ENCODE results near the gene ATG2A. TPM values are rescaled to one million over a fixed set of nuclear protein-coding genes. Genes with fewer than 3 reads are reported as not detected.
"Not testable (repeated sequence)": the region's sequence is repeated elsewhere in the genome, so short reads cannot be mapped to it uniquely, and the experiment has no call there.

Gene ATG2A
- total RNA-seq, 1 donor from 2014 or later: 4.4 TPM

DNA sequence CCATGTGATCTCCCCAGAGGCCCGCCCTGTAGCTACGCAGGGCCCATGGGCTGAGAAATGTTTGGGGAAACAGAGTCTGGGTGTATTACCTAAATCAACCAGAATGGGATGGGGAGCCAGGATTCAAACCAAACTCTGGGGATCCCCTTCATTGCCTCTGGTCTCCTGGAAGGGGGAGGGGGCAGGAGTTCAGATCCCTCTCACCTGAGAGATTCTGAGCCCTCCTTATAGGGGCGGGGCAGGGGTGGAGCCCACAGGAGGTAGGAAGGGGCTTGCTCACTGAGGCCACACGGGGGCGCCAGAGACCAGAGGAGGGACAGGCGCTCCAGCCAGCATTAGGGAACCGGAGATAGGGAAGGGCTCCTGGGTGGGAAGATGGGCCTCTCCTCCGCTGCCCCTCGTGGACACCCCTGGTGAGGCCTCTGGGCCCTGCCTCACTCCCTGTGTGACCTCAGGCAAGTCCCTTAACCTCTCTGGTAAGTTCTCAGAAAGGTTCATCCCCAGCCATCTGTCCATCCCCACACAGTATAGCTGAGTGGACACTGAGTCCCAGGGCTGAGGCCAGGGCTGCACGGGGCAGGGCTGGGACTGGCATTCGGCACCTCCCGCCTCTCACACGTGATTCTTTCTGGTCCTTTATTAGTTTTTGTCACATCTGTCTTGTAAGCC is 69.9 kb downstream of the ATG2A start:
- DNase-seq (ENCODE audit: low spot score): peak; percentile 97
- H2AFZ ChIP-seq (replicated peaks): no peak overlapping the region
- Mint-ChIP-seq H3K9me3 (no peaks in the 10 kb centered on the region), H3K27ac (no peak overlapping the region), H3K4me1 (peaks cover 26% of the 10 kb centered on the region), H3K27me3 (ENCODE audit: insufficient read depth, low read depth) (peaks cover 19% of the 10 kb centered on the region), H3K36me3 (no peaks in the 10 kb centered on the region), H3K4me3 (no peak overlapping the region)
- TF ChIP-seq CTCF (IDR thresholded peaks at IDR 0.05): peak; percentile 98
- TF ChIP-seq EZH2 (IDR thresholded peaks at IDR 0.05): no peak
- H3K79me2 ChIP-seq (ENCODE audit: low read depth): no peaks in the 10 kb centered on the region
- no peaks in the 10 kb centered on the region for H3K9me3 ChIP-seq (ENCODE audit: low read depth)
- H3K36me3 ChIP-seq: no peaks in the 10 kb centered on the region
- no peak overlapping the region for H3K27ac ChIP-seq
- no peak overlapping the region for H3K4me3 ChIP-seq
- no peaks in the 10 kb centered on the region for H4K20me1 ChIP-seq (ENCODE audit: low read depth)
- H3K9ac ChIP-seq: no peak overlapping the region
- H3F3A ChIP-seq (ENCODE audit: low read depth): peaks cover 40% of the 10 kb centered on the region
- peaks cover 14% of the 10 kb centered on the region for H3K27me3 ChIP-seq
- peaks cover 19% of the 10 kb centered on the region for H3K4me1 ChIP-seq
- H3K4me2 ChIP-seq: no peak overlapping the region

DNA sequence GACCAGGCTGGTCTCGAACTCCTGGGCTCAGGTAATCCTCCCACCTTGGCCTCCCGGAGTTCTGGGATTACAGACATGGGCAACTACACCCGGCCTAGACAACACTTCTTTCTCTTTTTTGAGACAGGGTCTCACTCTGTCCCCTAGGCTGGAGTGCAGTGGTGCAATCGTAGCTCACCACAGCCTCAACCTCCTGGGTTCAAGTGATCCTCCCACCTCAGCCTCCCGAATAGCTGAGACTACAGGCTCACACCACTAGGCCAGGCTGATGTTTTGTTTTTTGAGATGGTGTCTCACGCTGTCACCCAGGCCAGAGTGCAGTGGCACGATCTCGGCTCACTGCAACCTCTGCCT is 71.3 kb downstream of the ATG2A start:
- peaks cover 24% of the 10 kb centered on the region for H3K4me1 ChIP-seq
- not testable (repeated sequence) for H3K36me3 ChIP-seq; H3K9me3 ChIP-seq (ENCODE audit: low read depth); H2AFZ ChIP-seq (replicated peaks); H3K4me3 Mint-ChIP-seq; H3K9ac ChIP-seq; H3K27ac Mint-ChIP-seq; DNase-seq (ENCODE audit: low spot score); H3K36me3 Mint-ChIP-seq; H4K20me1 ChIP-seq (ENCODE audit: low read depth); H3K4me3 ChIP-seq; H3K27ac ChIP-seq; H3K4me2 ChIP-seq; H3K79me2 ChIP-seq (ENCODE audit: low read depth); H3K9me3 Mint-ChIP-seq
- peaks cover 14% of the 10 kb centered on the region for H3K27me3 ChIP-seq
- peaks cover 40% of the 10 kb centered on the region for H3F3A ChIP-seq (ENCODE audit: low read depth)
- Mint-ChIP-seq H3K27me3 (ENCODE audit: insufficient read depth, low read depth) (peaks cover 19% of the 10 kb centered on the region), H3K4me1 (peaks cover 21% of the 10 kb centered on the region)

GRCh38 chr11:64845129-64845775 is 71.8 kb downstream of the ATG2A start:
- H3K36me3 ChIP-seq: no peaks in the 10 kb centered on the region
- H3K27me3 ChIP-seq: peaks cover 14% of the 10 kb centered on the region
- Mint-ChIP-seq H3K27ac (peak overlapping the region; percentile 42), H3K4me3 (peak overlapping the region; percentile 74), H3K9me3 (no peaks in the 10 kb centered on the region), H3K4me1 (peaks cover 21% of the 10 kb centered on the region), H3K36me3 (no peaks in the 10 kb centered on the region), H3K27me3 (ENCODE audit: insufficient read depth, low read depth) (peaks cover 19% of the 10 kb centered on the region)
- peaks cover 40% of the 10 kb centered on the region for H3F3A ChIP-seq (ENCODE audit: low read depth)
- peak overlapping the region; percentile 84 for H3K4me2 ChIP-seq
- TF ChIP-seq CTCF (IDR thresholded peaks at IDR 0.05) (no peak), EZH2phosphoT487 (IDR thresholded peaks at IDR 0.05) (no peak), EZH2 (IDR thresholded peaks at IDR 0.05) (no peak)
- no peaks in the 10 kb centered on the region for H3K9me3 ChIP-seq (ENCODE audit: low read depth)
- no peak overlapping the region for H3K9ac ChIP-seq
- peaks cover 24% of the 10 kb centered on the region for H3K4me1 ChIP-seq
- H3K27ac ChIP-seq: no peak overlapping the region
- H2AFZ ChIP-seq (replicated peaks): peak overlapping the region; percentile 91
- peak overlapping the region; percentile 67 for H3K4me3 ChIP-seq
- H3K79me2 ChIP-seq (ENCODE audit: low read depth): no peaks in the 10 kb centered on the region
- no peaks in the 10 kb centered on the region for H4K20me1 ChIP-seq (ENCODE audit: low read depth)
- no peak for DNase-seq (ENCODE audit: low spot score)

MicroRNAs encoded within 50 kb of the gene (microRNA counts, 767-probe panel; counts per million panel counts)
- 460 counts per million, percentile 90 among the panel's probes with 10 or more counts for microRNA hsa-miR-192-5p

Small RNA genes within 50 kb of the gene (microRNA-seq; reads per million reads assigned to microRNA genes)
- gene MIR6749 (not detected), gene MIR6750 (0.91 reads per million)

Small RNA genes within 50 kb of the gene (small RNA-seq; reads per million reads assigned to genes)
- not detected for gene MIR6749
- not detected for gene MIR6750

Other genes with a start within 250 kb of the ATG2A start
- 2.2 and 9.2 TPM in 2 replicates for gene NRXN2, start 194.0 kb downstream of the ATG2A start, total RNA-seq (ENCODE audit: low replicate concordance)
- gene RASGRP2, start 173.1 kb downstream of the ATG2A start, total RNA-seq (ENCODE audit: low replicate concordance): 0.06 and 1.8 TPM in 2 replicates
- 1.4 and 2.2 TPM in 2 replicates for gene PYGM, start 157.2 kb downstream of the ATG2A start, total RNA-seq (ENCODE audit: low replicate concordance)
- 140 and 193 TPM in 2 replicates for gene SF1, start 138.7 kb downstream of the ATG2A start, total RNA-seq (ENCODE audit: low replicate concordance)
- 15.8 and 27.7 TPM in 2 replicates for gene MAP4K2, start 114.0 kb downstream of the ATG2A start, total RNA-seq (ENCODE audit: low replicate concordance)
- gene MEN1, start 106.7 kb downstream of the ATG2A start, total RNA-seq (ENCODE audit: low replicate concordance): 11.4 and 34.9 TPM in 2 replicates
- 0.62 and 2.1 TPM in 2 replicates for gene CDC42BPG, start 72.6 kb downstream of the ATG2A start, total RNA-seq (ENCODE audit: low replicate concordance)
- gene EHD1, start 38.6 kb downstream of the ATG2A start, total RNA-seq (ENCODE audit: low replicate concordance): 19.8 and 39.7 TPM in 2 replicates
- 5.7 and 11.3 TPM in 2 replicates for gene PPP2R5B, start 7.5 kb upstream of the ATG2A start, total RNA-seq (ENCODE audit: low replicate concordance)
- 1.5 TPM in 1 of 2 replicates, not detected in the other for gene GPHA2, start 18.7 kb upstream of the ATG2A start, total RNA-seq (ENCODE audit: low replicate concordance)
- gene MAJIN, start 54.9 kb upstream of the ATG2A start, total RNA-seq (ENCODE audit: low replicate concordance): 0.06 TPM in 1 of 2 replicates, not detected in the other
- 0.28 TPM in 1 of 2 replicates, not detected in the other for gene BATF2, start 79.8 kb upstream of the ATG2A start, total RNA-seq (ENCODE audit: low replicate concordance)
- gene ARL2, start 97.0 kb upstream of the ATG2A start, total RNA-seq (ENCODE audit: low replicate concordance): 171 and 287 TPM in 2 replicates
- 10.7 and 16.8 TPM in 2 replicates for gene SNX15, start 110.2 kb upstream of the ATG2A start, total RNA-seq (ENCODE audit: low replicate concordance)
- gene SAC3D1, start 124.0 kb upstream of the ATG2A start, total RNA-seq (ENCODE audit: low replicate concordance): 3.0 and 13.2 TPM in 2 replicates
- 0.80 and 3.0 TPM in 2 replicates for gene NAALADL1, start 141.3 kb upstream of the ATG2A start, total RNA-seq (ENCODE audit: low replicate concordance)
- gene CDCA5, start 166.8 kb upstream of the ATG2A start, total RNA-seq (ENCODE audit: low replicate concordance): 46.7 and 57.3 TPM in 2 replicates
- gene ZFPL1, start 167.0 kb upstream of the ATG2A start, total RNA-seq (ENCODE audit: low replicate concordance): 12.6 and 36.1 TPM in 2 replicates
- gene VPS51, start 179.0 kb upstream of the ATG2A start, total RNA-seq (ENCODE audit: low replicate concordance): 80.4 and 252 TPM in 2 replicates
- 36.1 and 109 TPM in 2 replicates for gene TM7SF2, start 194.7 kb upstream of the ATG2A start, total RNA-seq (ENCODE audit: low replicate concordance)
- 1.5 and 8.1 TPM in 2 replicates for gene ZNHIT2, start 200.5 kb upstream of the ATG2A start, total RNA-seq (ENCODE audit: low replicate concordance)
- gene FAU, start 204.9 kb upstream of the ATG2A start, total RNA-seq (ENCODE audit: low replicate concordance): 227 and 288 TPM in 2 replicates
- 38.3 and 57.5 TPM in 2 replicates for gene MRPL49, start 205.1 kb upstream of the ATG2A start, total RNA-seq (ENCODE audit: low replicate concordance)
- gene SYVN1, start 217.3 kb upstream of the ATG2A start, total RNA-seq (ENCODE audit: low replicate concordance): 7.2 and 12.0 TPM in 2 replicates